NT2/D1 (cell line): ENCODE measurements around the gene RNGTT.

Experiments used
- SUZ12 ChIP-seq: IDR thresholded peaks from 2 replicates; pipeline ENCODE4 v1.6.1; 2011; ENCODE audit not compliant: insufficient read length, insufficient read depth; ENCODE audit errors: extremely low read depth
- YY1 ChIP-seq: IDR thresholded peaks from 2 replicates; pipeline ENCODE4 v1.6.1; 2011; ENCODE audit not compliant: insufficient read length, insufficient read depth
- ZNF274 ChIP-seq: IDR thresholded peaks from 2 replicates; pipeline ENCODE4 v1.6.1; 2011; ENCODE audit warnings: mild to moderate bottlenecking, low read depth, low read length

GRCh38 chr6:88636871-88637270 is 326.5 kb downstream of the RNGTT start:
- TF ChIP-seq YY1 (no peak), ZNF274 (no peak), SUZ12 (no peak)
